Measurements from ENCODE around the gene ALG12. TPM values are rescaled to one million over a fixed set of nuclear protein-coding genes. Genes with fewer than 3 reads are reported as not detected.

Gene ALG12
- total RNA-seq, 1 donor from 2014 or later = 18.7 TPM

DNA sequence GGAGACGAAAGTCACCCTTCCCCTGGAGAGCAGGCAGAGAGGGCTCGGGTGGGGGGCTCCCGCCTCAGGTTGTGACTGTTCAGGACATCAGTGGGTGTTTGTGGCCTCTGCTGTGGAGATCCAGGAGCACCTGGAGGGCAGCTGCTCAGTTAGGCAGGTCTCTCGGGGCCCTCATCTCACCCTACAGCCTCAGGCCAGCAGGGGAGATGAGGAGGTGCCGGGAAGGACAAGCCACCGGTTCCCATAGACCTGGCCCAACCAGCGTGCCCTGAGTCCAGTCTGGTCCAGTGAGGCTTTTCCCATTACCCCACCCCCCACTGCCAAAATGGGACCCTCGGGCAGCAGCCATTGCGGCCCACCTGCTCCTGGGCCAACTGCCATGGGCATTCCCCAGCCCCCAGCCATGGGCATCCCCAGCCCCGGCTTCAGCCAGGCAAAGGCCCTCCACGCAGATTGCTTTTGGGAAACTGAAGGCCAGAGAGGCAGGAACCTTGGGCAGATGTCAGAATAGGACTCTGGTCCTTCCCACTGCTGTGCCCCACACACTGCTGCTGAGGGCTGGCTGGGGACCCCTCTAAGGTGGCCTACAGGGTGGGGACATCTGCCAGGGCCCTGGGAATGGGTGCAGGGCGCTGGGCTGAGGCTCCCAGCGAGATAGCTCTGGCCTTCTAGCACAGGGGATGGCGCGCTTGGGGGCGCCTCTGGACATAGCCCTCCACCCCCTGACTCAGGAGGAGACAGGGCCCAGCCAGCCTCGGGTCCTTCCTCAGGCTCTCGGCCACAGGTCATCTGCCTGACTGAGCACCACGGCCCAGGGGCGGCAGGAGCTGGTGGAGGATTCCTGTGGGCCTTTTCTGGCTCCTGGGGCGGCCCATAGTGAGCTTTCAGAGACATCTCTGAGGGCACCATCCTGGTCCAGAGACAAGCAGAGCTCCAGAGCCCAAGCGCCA lies 47.1 kb upstream of the ALG12 start:
- no peak for FAIRE-seq
- DNase-seq (ENCODE audit: low read depth) = no peak
- no peak for TF ChIP-seq CTCF (IDR thresholded peaks at IDR 0.05; ENCODE audit: insufficient read depth, low read length, severe bottlenecking)
- Histone ChIP-seq H3K36me3 (ENCODE audit: control insufficient read depth, insufficient read depth, low read length) (peaks cover 20% of the 10 kb centered on the region), H3K4me3 (ENCODE audit: low read depth, low read length) (no peak overlapping the region), H3K27me3 (ENCODE audit: control insufficient read depth, insufficient read depth, low read length) (no peaks in the 10 kb centered on the region)

- FAIRE-seq (no peak), DNase-seq (ENCODE audit: low read depth) (no peak)
- Histone ChIP-seq H3K36me3 (ENCODE audit: control insufficient read depth, insufficient read depth, low read length) (peaks cover 20% of the 10 kb centered on the region), H3K4me3 (ENCODE audit: low read depth, low read length) (peak overlapping the region; percentile 98), H3K27me3 (ENCODE audit: control insufficient read depth, insufficient read depth, low read length) (no peaks in the 10 kb centered on the region)
- TF ChIP-seq CTCF (IDR thresholded peaks at IDR 0.05; ENCODE audit: insufficient read depth, low read length, severe bottlenecking) = no peak
These were observed 46.2 kb upstream of the ALG12 start for GRCh38 chr22:49964136-49965090.

DNA sequence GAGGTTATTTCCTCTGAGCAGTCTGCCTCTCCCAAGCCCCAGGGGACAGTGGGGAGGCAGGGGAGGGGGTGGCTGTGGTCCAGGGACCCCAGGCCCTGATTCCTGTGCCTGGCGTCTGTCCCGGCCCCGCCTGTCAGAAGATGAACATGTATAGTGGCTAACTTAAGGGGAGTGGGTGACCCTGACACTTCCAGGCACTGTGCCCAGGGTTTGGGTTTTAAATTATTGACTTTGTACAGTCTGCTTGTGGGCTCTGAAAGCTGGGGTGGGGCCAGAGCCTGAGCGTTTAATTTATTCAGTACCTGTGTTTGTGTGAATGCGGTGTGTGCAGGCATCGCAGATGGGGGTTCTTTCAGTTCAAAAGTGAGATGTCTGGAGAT lies 45.4 kb upstream of the ALG12 start:
- DNase-seq (ENCODE audit: low read depth) (no peak), FAIRE-seq (no peak)
- Histone ChIP-seq H3K36me3 (ENCODE audit: control insufficient read depth, insufficient read depth, low read length) (peaks cover 20% of the 10 kb centered on the region), H3K27me3 (ENCODE audit: control insufficient read depth, insufficient read depth, low read length) (no peaks in the 10 kb centered on the region), H3K4me3 (ENCODE audit: low read depth, low read length) (peak overlapping the region; percentile 98)
- no peak for TF ChIP-seq CTCF (IDR thresholded peaks at IDR 0.05; ENCODE audit: insufficient read depth, low read length, severe bottlenecking)

GRCh38 chr22:49962751-49963646 lies 44.8 kb upstream of the ALG12 start:
- no peak for FAIRE-seq
- DNase-seq (ENCODE audit: low read depth) = no peak
- no peak for TF ChIP-seq CTCF (IDR thresholded peaks at IDR 0.05; ENCODE audit: insufficient read depth, low read length, severe bottlenecking)
- H3K4me3 ChIP-seq (ENCODE audit: low read depth, low read length) = peak overlapping the region; percentile 98
- no peaks in the 10 kb centered on the region for H3K27me3 ChIP-seq (ENCODE audit: control insufficient read depth, insufficient read depth, low read length)
- peaks cover 20% of the 10 kb centered on the region for H3K36me3 ChIP-seq (ENCODE audit: control insufficient read depth, insufficient read depth, low read length)

Measured in bronchial epithelial cell (primary cell).